ENCODE measurements around the gene TSTD2.

Gene TSTD2

GRCh38 chr9:97553841-97554240 is 79.3 kb downstream of the TSTD2 start:
- no peak for DNase-seq
- in situ Hi-C loops (cut with MboI; ENCODE audit: low pct_unique_long_range_greater_than_20kb, low sequenced_read_pairs) = no loop called here

GRCh38 chr9:97553141-97553540 is 80.0 kb downstream of the TSTD2 start:
- DNase-seq = no peak
- in situ Hi-C loops (cut with MboI; ENCODE audit: low pct_unique_long_range_greater_than_20kb, low sequenced_read_pairs) = no loop called here

GRCh38 chr9:97551308-97551707 is 81.9 kb downstream of the TSTD2 start:
- no peak for DNase-seq
- in situ Hi-C loops (cut with MboI; ENCODE audit: low pct_unique_long_range_greater_than_20kb, low sequenced_read_pairs) = no loop called here

GRCh38 chr9:97550386-97550785 is 82.8 kb downstream of the TSTD2 start:
- DNase-seq = no peak
- in situ Hi-C loops (cut with MboI; ENCODE audit: low pct_unique_long_range_greater_than_20kb, low sequenced_read_pairs) = no loop called here
